Measurements from ENCODE around the gene SMOC2. TPM values are rescaled to one million over a fixed set of nuclear protein-coding genes. Genes with fewer than 3 reads are reported as not detected.

Gene SMOC2
- total and polyA plus RNA-seq, 2 of the 4 experiments (the other 2 are of a cell fraction), result not detected

GRCh38 chr6:168534265-168534664 lies 93.3 kb downstream of the SMOC2 start:
- no CpG with 5 or more reads among the region's 6 CpGs for WGBS, 2 experiments (ENCODE audit: extremely low coverage in 2 of 2, insufficient read length in 1 of 2)
- H3K9me3 ChIP-seq (ENCODE audit: control insufficient read depth, insufficient read depth, low read length), result peaks cover 37% of the 10 kb centered on the region

More at GRCh38 chr6:168534265-168534664, 93.3 kb downstream of the SMOC2 start:
- Histone ChIP-seq H4K91ac (ENCODE audit: insufficient read depth, low read depth, low read length) (no peak overlapping the region), H2AK5ac (ENCODE audit: low read depth, low read length) (no peak overlapping the region), H3K56ac (ENCODE audit: extremely low read depth, insufficient read depth, low read length) (no peak overlapping the region), H3K4me3 (ENCODE audit: insufficient read depth, low read depth, low read length) (no peak overlapping the region), H3K14ac (replicated peaks; ENCODE audit: low read depth, low read length) (no peak overlapping the region), H3K79me1 (ENCODE audit: low read depth in 1 of 2, low read length in 2 of 2) (no peaks in the 10 kb centered on the region), H2AK9ac (replicated peaks; ENCODE audit: low read depth, low read length, poor library complexity) (no peak overlapping the region), H2BK5ac (ENCODE audit: low read depth, low read length, poor library complexity, severe bottlenecking) (no peak overlapping the region), H3K27me3 (ENCODE audit: control insufficient read depth, insufficient read depth, low read length) (no peaks in the 10 kb centered on the region), H2BK15ac (ENCODE audit: low read depth, low read length) (no peak overlapping the region), H4K8ac (ENCODE audit: low read depth in 2 of 2, low read length in 2 of 2) (no peak overlapping the region), H4K20me1 (ENCODE audit: insufficient read depth, low read length) (no peaks in the 10 kb centered on the region), H3K4me1 (ENCODE audit: control insufficient read depth, insufficient read depth, low read length) (no peaks in the 10 kb centered on the region), H3K4ac (ENCODE audit: low read depth, low read length) (no peak overlapping the region), H3K18ac (ENCODE audit: low read depth, low read length) (no peak overlapping the region), H3K27ac (ENCODE audit: insufficient read depth, low read length) (no peak overlapping the region), H3K9me1 (ENCODE audit: insufficient read depth, low read length) (no peaks in the 10 kb centered on the region), H4K5ac (ENCODE audit: low read depth, low read length) (no peak overlapping the region), H3K9ac (ENCODE audit: low read depth, low read length) (no peak overlapping the region), H3K36me3 (ENCODE audit: control insufficient read depth, insufficient read depth, low read length) (no peaks in the 10 kb centered on the region), H3K4me2 (ENCODE audit: low read depth, low read length) (no peak overlapping the region), H2AFZ (replicated peaks; ENCODE audit: low read length, poor library complexity) (no peak overlapping the region), H2BK120ac (ENCODE audit: low read depth, low read length) (no peak overlapping the region), H3K23ac (ENCODE audit: low read depth, low read length) (no peak overlapping the region), H2BK20ac (ENCODE audit: low read depth, low read length) (no peak overlapping the region)
- DNase-seq (no peak), ATAC-seq (ENCODE audit: low read depth) (no peak)
- dilution Hi-C loops (cut with HindIII; ENCODE audit: low sequenced_read_pairs, unreplicated experiment), result no loop called here
- TF ChIP-seq FOS (IDR thresholded peaks at IDR 0.05; ENCODE audit: low read depth, low read length) (no peak), RFX5 (IDR thresholded peaks at IDR 0.05; ENCODE audit: low read depth, low read length) (no peak), RCOR1 (IDR thresholded peaks at IDR 0.05; ENCODE audit: insufficient replicate concordance, low read length) (no peak)
- POLR2A ChIA-PET (ENCODE audit: unreplicated experiment), result no interaction called here
- intact Hi-C loops (cut with micrococcal nuclease), result no loop called here
- BruUV-seq (replicated peaks), result no TSS peak
- CTCF ChIA-PET, result no interaction called here
- in situ Hi-C loops (cut with MboI; ENCODE audit: low sequenced_read_pairs), result no loop called here

All from IMR-90 (cell line).